Suprapubic skin (tissue), 4 donors: ENCODE measurements around the gene LELP1. TPM values are rescaled to one million over a fixed set of nuclear protein-coding genes. Genes with fewer than 3 reads are reported as not detected.

ENCODE experiments used
- DNase-seq, 2 donors: peaks; one replicate each; pipeline ENCODE4 v3.0.0-alpha.2; 2019; ENCODE audit warnings: low spot score in 2 of 2
- H3K27ac ChIP-seq: fragments of 200-600 bp; sonication (generic); one replicate; pipeline ENCODE4 v1.5.1; 2019
- H3K27me3 ChIP-seq: fragments of 200-600 bp; sonication (generic); one replicate; pipeline ENCODE4 v1.5.1; 2019
- H3K36me3 ChIP-seq: fragments of 200-600 bp; sonication (generic); one replicate; pipeline ENCODE4 v1.5.1; 2019
- H3K4me1 ChIP-seq: fragments of 200-600 bp; sonication (generic); one replicate; pipeline ENCODE4 v1.5.1; 2019
- H3K4me3 ChIP-seq: fragments of 200-600 bp; sonication (generic); one replicate; pipeline ENCODE4 v1.5.1; 2019; ENCODE audit warnings: mild to moderate bottlenecking
- H3K9me3 ChIP-seq: fragments of 200-600 bp; sonication (generic); one replicate; pipeline ENCODE4 v1.5.1; 2019
- CTCF ChIP-seq, 2 donors: fragments of 200-600 bp in 1 of 2; fragments of 450-650 bp in 1 of 2; sonication (generic) in 1 of 2; IDR thresholded peaks; one replicate each; pipeline ENCODE4 v1.5.1; 2016 to 2019; ENCODE audit warnings: antibody characterized with exemption in 2 of 2, mild to moderate bottlenecking in 1 of 2, moderate library complexity in 1 of 2
- EP300 ChIP-seq: sonication (generic); formaldehyde crosslinking; IDR thresholded peaks from one replicate; pipeline ENCODE4 v1.6.1; 2017; ENCODE audit warnings: antibody characterized with exemption
- POLR2A ChIP-seq, 2 donors: fragments of 450-650 bp; IDR thresholded peaks; one replicate each; pipeline ENCODE4 v1.6.1; 2017; ENCODE audit warnings: antibody characterized with exemption in 2 of 2, mild to moderate bottlenecking in 2 of 2, moderate library complexity in 2 of 2
- POLR2AphosphoS5 ChIP-seq, 3 donors: sonication (generic); formaldehyde crosslinking; IDR thresholded peaks; one replicate each; pipeline ENCODE4 v1.6.1; 2017; ENCODE audit warnings: antibody characterized with exemption in 3 of 3
- WGBS: methylation state at CpG from one replicate; pipeline ENCODE4 v1.1.5; 2018; 5-methylcytosine and 5-hydroxymethylcytosine counted together
- total RNA-seq, 4 donors: library from RNA; depleted of rRNA; stranded (reverse); fragments of >200 nt; gene quantifications; one replicate each; pipeline ENCODE4 v1.1.0, GENCODE V29; 2016

LELP1 gene
- total RNA-seq, result not detected

- Histone ChIP-seq H3K27me3 (peaks cover 5% of the 10 kb centered on the region), H3K4me1 (no peaks in the 10 kb centered on the region), H3K9me3 (no peaks in the 10 kb centered on the region), H3K27ac (no peak within 1 kb of the TSS), H3K4me3 (no peak within 1 kb of the TSS), H3K36me3 (no peaks in the 10 kb centered on the region)
- WGBS, result 40% methylated on average over 1 of the region's 1 CpG
- TF ChIP-seq POLR2AphosphoS5 (IDR thresholded peaks at IDR 0.05) (no peak), EP300 (no peak), CTCF (IDR thresholded peaks at IDR 0.05) (no peak), POLR2A (IDR thresholded peaks at IDR 0.05) (no peak)
- no peak for DNase-seq
These were observed at the start of gene LELP1 for GRCh38 chr1:153203130-153203529. TSS of gene LELP1 (plus strand) at chr1:153203430. CDS start at chr1:153204708, 1,278 bp downstream.

- Histone ChIP-seq H3K4me1 (no peaks in the 10 kb centered on the region), H3K4me3 (no peak overlapping the region), H3K27ac (no peak overlapping the region), H3K27me3 (no peaks in the 10 kb centered on the region), H3K9me3 (no peaks in the 10 kb centered on the region), H3K36me3 (no peaks in the 10 kb centered on the region)
- no peak for DNase-seq
- TF ChIP-seq POLR2AphosphoS5 (IDR thresholded peaks at IDR 0.05) (no peak), CTCF (IDR thresholded peaks at IDR 0.05) (no peak), POLR2A (IDR thresholded peaks at IDR 0.05) (no peak), EP300 (no peak)
- WGBS, result 60% methylated on average over 2 of the region's 2 CpGs
These were observed 47.7 kb upstream of the LELP1 start for GRCh38 chr1:153155541-153155940.

GRCh38 chr1:153168686-153169085 is 34.5 kb upstream of the LELP1 start:
- H3K36me3 ChIP-seq, result no peaks in the 10 kb centered on the region
- no peaks in the 10 kb centered on the region for H3K4me1 ChIP-seq
- H3K27me3 ChIP-seq, result no peaks in the 10 kb centered on the region
- no peaks in the 10 kb centered on the region for H3K9me3 ChIP-seq
- no peak for DNase-seq
- TF ChIP-seq CTCF (IDR thresholded peaks at IDR 0.05) (no peak), POLR2A (IDR thresholded peaks at IDR 0.05) (no peak), EP300 (no peak), POLR2AphosphoS5 (IDR thresholded peaks at IDR 0.05) (no peak)
- 83% methylated on average over 2 of the region's 2 CpGs for WGBS
- H3K4me3 ChIP-seq, result no peak overlapping the region
- no peak overlapping the region for H3K27ac ChIP-seq

GRCh38 chr1:153174624-153175023 is 28.6 kb upstream of the LELP1 start:
- Histone ChIP-seq H3K27ac (no peak overlapping the region), H3K4me3 (no peak overlapping the region), H3K4me1 (peaks cover 4% of the 10 kb centered on the region), H3K36me3 (no peaks in the 10 kb centered on the region), H3K27me3 (no peaks in the 10 kb centered on the region), H3K9me3 (no peaks in the 10 kb centered on the region)
- DNase-seq, result no peak
- TF ChIP-seq POLR2AphosphoS5 (IDR thresholded peaks at IDR 0.05) (no peak), EP300 (no peak), POLR2A (IDR thresholded peaks at IDR 0.05) (no peak), CTCF (IDR thresholded peaks at IDR 0.05) (no peak)

- no peaks in the 10 kb centered on the region for H3K36me3 ChIP-seq
- no peak overlapping the region for H3K4me3 ChIP-seq
- no peaks in the 10 kb centered on the region for H3K9me3 ChIP-seq
- TF ChIP-seq POLR2A (IDR thresholded peaks at IDR 0.05) (no peak), POLR2AphosphoS5 (IDR thresholded peaks at IDR 0.05) (no peak), CTCF (IDR thresholded peaks at IDR 0.05) (no peak), EP300 (no peak)
- H3K27ac ChIP-seq, result no peak overlapping the region
- H3K27me3 ChIP-seq, result no peaks in the 10 kb centered on the region
- peaks cover 4% of the 10 kb centered on the region for H3K4me1 ChIP-seq
- DNase-seq, result no peak
These were observed 24.3 kb upstream of the LELP1 start for GRCh38 chr1:153178922-153179321.
